Spleen (tissue), 11 donors: ENCODE measurements around the gene HDAC8. TPM values are rescaled to one million over a fixed set of nuclear protein-coding genes. Genes with fewer than 3 reads are reported as not detected.

Experiments
- DNase-seq: peaks from one replicate; pipeline ENCODE4 v3.0.0-alpha.2; 2020
- H3K27ac ChIP-seq, 8 donors: fragments of 200-600 bp; sonication (generic) in 7 of 8; 1 replicate in 4 of 8; 2 replicates in 4 of 8; pipeline versions ENCODE4 v1.5.0 to v1.8.0; 2016 to 2021; ENCODE audit warnings: inconsistent platforms in 4 of 8, mild to moderate bottlenecking in 4 of 8, moderate library complexity in 1 of 8
- H3K27me3 ChIP-seq, 7 donors: fragments of 200-600 bp; sonication (generic) in 6 of 7; replicated peaks in 1 of 7; 1 replicate in 4 of 7; 2 replicates in 3 of 7; pipeline versions ENCODE4 v1.5.0 to v1.8.0; 2016 to 2021; ENCODE audit warnings: inconsistent platforms in 3 of 7, mild to moderate bottlenecking in 1 of 7
- H3K36me3 ChIP-seq, 6 donors: fragments of 200-600 bp; sonication (generic) in 5 of 6; 1 replicate in 4 of 6; 2 replicates in 2 of 6; pipeline versions ENCODE4 v1.5.0 to v1.8.0; 2016 to 2021; ENCODE audit warnings: inconsistent platforms in 2 of 6
- H3K4me1 ChIP-seq, 6 donors: fragments of 200-600 bp; sonication (generic) in 5 of 6; 1 replicate in 3 of 6; 2 replicates in 3 of 6; pipeline versions ENCODE4 v1.5.0 to v1.8.0; 2016 to 2021; ENCODE audit warnings: inconsistent platforms in 3 of 6
- H3K4me3 ChIP-seq, 8 donors: fragments of 200-600 bp; sonication (generic) in 7 of 8; 1 replicate in 4 of 8; 2 replicates in 4 of 8; pipeline versions ENCODE4 v1.5.0 to v1.8.0; 2016 to 2021; ENCODE audit warnings: inconsistent platforms in 4 of 8, mild to moderate bottlenecking in 4 of 8, moderate library complexity in 2 of 8
- H3K9me3 ChIP-seq, 8 donors: fragments of 200-600 bp; sonication (generic) in 7 of 8; 1 replicate in 4 of 8; 2 replicates in 4 of 8; pipeline versions ENCODE4 v1.5.0 to v1.8.0; 2016 to 2021; ENCODE audit warnings: inconsistent platforms in 4 of 8
- CTCF ChIP-seq, 11 experiments: fragments of 200-600 bp in 7 of 11; fragments of 450-650 bp in 4 of 11; sonication (generic) in 4 of 11; IDR thresholded peaks in 8 of 11; conservative IDR thresholded peaks in 3 of 11; 1 replicate in 7 of 11; 2 replicates in 4 of 11; pipeline versions ENCODE4 v1.4.0 to v1.8.0; 2016 to 2021; ENCODE audit warnings: antibody characterized with exemption in 11 of 11, inconsistent platforms in 4 of 11, mild to moderate bottlenecking in 1 of 11
- POLR2A ChIP-seq, 3 donors: fragments of 450-650 bp; IDR thresholded peaks; one replicate each; pipeline ENCODE4 v1.5.1; 2017; ENCODE audit warnings: antibody characterized with exemption in 3 of 3, mild to moderate bottlenecking in 1 of 3
- POLR2AphosphoS5 ChIP-seq, 3 donors: sonication (generic); formaldehyde crosslinking; IDR thresholded peaks; one replicate each; pipeline ENCODE4 v1.5.1; 2017; ENCODE audit warnings: antibody characterized with exemption in 3 of 3
- WGBS, 5 donors: extraction: QIAGEN DNeasy Blood & Tissue Kit in 3 of 5; methylation state at CpG; one replicate each; pipeline versions ENCODE4 v1.1.5 to v1.1.7; 2013 to 2018; 5-methylcytosine and 5-hydroxymethylcytosine counted together
- intact Hi-C: fragments of 100-400 bp; cut with DNase I; formaldehyde crosslinking; loops from one replicate; pipeline ENCODE4 v1.15.0; 2023; ENCODE audit warnings: low total_unique reads
- polyA plus RNA-seq, 3 donors: library from polyadenylated mRNA; stranded (reverse); fragments of 200-250 nt; gene quantifications; one replicate each; pipeline ENCODE4 v1.2.1, GENCODE V29; 2013
- total RNA-seq, 7 donors: library from RNA; depleted of rRNA in 3 of 7; stranded (reverse); fragments of >200 nt in 3 of 7; fragmentation: NEBNext Ultra II Directional in 4 of 7; extraction: Animal tissue kit (Norgen Biotek cat#: 25700) in 4 of 7; gene quantifications; one replicate each; pipeline versions ENCODE4 v1.1.0 to v1.2.1, GENCODE V29; 2016 to 2021
- donor health status: healthy with polysubstance abuse.
- donor health status: DM: no; HTN: no; CAD: no; lungs with moderate emphysema.
- donor health status: DM: no; HTN: no; CAD: no.
- donor health status: Bipolar disorder and iron deficiency.
- donor health status: healthy.
- donor health status: DM: no; HTN: no; CAD: no.
- donor health status: DM: yes; HTN: yes; CAD: no.

Gene HDAC8
- total and polyA plus RNA-seq, 10 donors: 15.6 to 54.6 (median 33.5) TPM

- TF ChIP-seq CTCF (IDR thresholded peaks at IDR 0.05 in 8 of 11, conservative IDR thresholded peaks at IDR 0.05 in 3 of 11) (no peak), POLR2A (IDR thresholded peaks at IDR 0.05) (no peak), POLR2AphosphoS5 (IDR thresholded peaks at IDR 0.05) (no peak)
- H3K36me3 ChIP-seq: no peaks in the 10 kb centered on the region
- DNase-seq: no peak
- H3K4me3 ChIP-seq: no peak overlapping the region
- 17 to 34% (median 26%) methylated on average over 1 of the region's 1 CpG for WGBS, 5 donors
- H3K9me3 ChIP-seq: no peaks in the 10 kb centered on the region
- peaks cover 0 to 12% (median 4%) of the 10 kb centered on the region in 6 donors for H3K4me1 ChIP-seq
- H3K27me3 ChIP-seq: peaks cover 0 to 3% (median 0%) of the 10 kb centered on the region in 7 donors
- peak overlapping the region in 1 of 8 donors; percentile 4 for H3K27ac ChIP-seq
- intact Hi-C loops: no loop called here
These were observed 177.4 kb downstream of the HDAC8 start for GRCh38 chrX:72395237-72395636.

GRCh38 chrX:72394518-72395170, 178.0 kb downstream of the HDAC8 start:
- TF ChIP-seq POLR2AphosphoS5 (IDR thresholded peaks at IDR 0.05): no peak
- no peak for TF ChIP-seq CTCF (IDR thresholded peaks at IDR 0.05 in 8 of 11, conservative IDR thresholded peaks at IDR 0.05 in 3 of 11)
- TF ChIP-seq POLR2A (IDR thresholded peaks at IDR 0.05): no peak
- no peak for DNase-seq
- H3K9me3 ChIP-seq: no peaks in the 10 kb centered on the region
- H3K36me3 ChIP-seq: no peaks in the 10 kb centered on the region
- H3K27ac ChIP-seq: peak overlapping the region in 1 of 8 donors; percentile 4
- WGBS, 5 donors: 65 to 80% (median 76%) methylated on average over 6 to 8 of the region's 8 CpGs
- H3K27me3 ChIP-seq: peaks cover 0 to 3% (median 0%) of the 10 kb centered on the region in 7 donors
- intact Hi-C loops: no loop called here
- H3K4me1 ChIP-seq: peaks cover 0 to 12% (median 4%) of the 10 kb centered on the region in 6 donors
- H3K4me3 ChIP-seq: no peak overlapping the region

GRCh38 chrX:72393836-72394517, 178.7 kb downstream of the HDAC8 start:
- intact Hi-C loops: no loop called here
- TF ChIP-seq POLR2AphosphoS5 (IDR thresholded peaks at IDR 0.05): no peak
- no peak for TF ChIP-seq POLR2A (IDR thresholded peaks at IDR 0.05)
- TF ChIP-seq CTCF (IDR thresholded peaks at IDR 0.05 in 8 of 11, conservative IDR thresholded peaks at IDR 0.05 in 3 of 11): no peak
- no peaks in the 10 kb centered on the region for H3K36me3 ChIP-seq
- H3K9me3 ChIP-seq: no peaks in the 10 kb centered on the region
- no peak overlapping the region for H3K27ac ChIP-seq
- peaks cover 0 to 3% (median 0%) of the 10 kb centered on the region in 7 donors for H3K27me3 ChIP-seq
- H3K4me1 ChIP-seq: peaks cover 0 to 12% (median 4%) of the 10 kb centered on the region in 6 donors
- DNase-seq: no peak
- no peak overlapping the region for H3K4me3 ChIP-seq
- WGBS, 5 donors: 69 to 89% (median 85%) methylated on average over 7 to 8 of the region's 8 CpGs
